ENCODE results near the gene CDH4. TPM values are rescaled to one million over a fixed set of nuclear protein-coding genes. Genes with fewer than 3 reads are reported as not detected.
"Not testable (repeated sequence)": the region's sequence is repeated elsewhere in the genome, so short reads cannot be mapped to it uniquely, and the experiment has no call there.

The CDH4 gene
- total RNA-seq, 2 experiments from 2014 or later: 0.11 to 0.18 TPM

DNA sequence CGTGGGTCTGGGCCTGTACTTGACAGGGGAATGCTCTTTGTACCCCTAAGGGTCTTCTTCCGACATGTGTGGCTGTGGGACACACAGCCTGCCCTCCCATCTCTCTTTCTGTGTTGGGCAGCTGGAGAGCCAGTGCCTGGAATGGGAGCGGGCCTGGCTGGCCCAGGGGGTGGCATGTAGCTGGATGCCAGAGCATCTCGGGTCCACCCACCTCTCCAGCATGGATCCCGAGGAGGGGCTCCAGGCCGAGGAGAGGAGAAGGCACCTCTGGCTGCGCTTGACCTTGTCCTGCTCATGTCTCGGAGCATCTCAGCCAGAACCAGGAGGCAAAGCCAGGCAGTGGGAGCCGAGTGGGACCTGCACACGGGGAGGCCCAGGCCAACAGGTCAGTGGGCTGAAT lies 16.0 kb downstream of the CDH4 start:
- POLR2A ChIA-PET: no interaction called here
- Mint-ChIP-seq H3K27me3 (peaks cover 15% of the 10 kb centered on the region), H3K36me3 (ENCODE audit: low read depth) (no peaks in the 10 kb centered on the region), H3K4me1 (ENCODE audit: low read depth) (no peaks in the 10 kb centered on the region), H3K27ac (no peak overlapping the region), H3K9me3 (no peaks in the 10 kb centered on the region), H3K4me3 (no peak overlapping the region)
- intact Hi-C loops (cut with micrococcal nuclease): no loop called here
- ATAC-seq (no peak), DNase-seq (no peak)
- CTCF ChIA-PET: no interaction called here
- TF ChIP-seq, protein P1, sequence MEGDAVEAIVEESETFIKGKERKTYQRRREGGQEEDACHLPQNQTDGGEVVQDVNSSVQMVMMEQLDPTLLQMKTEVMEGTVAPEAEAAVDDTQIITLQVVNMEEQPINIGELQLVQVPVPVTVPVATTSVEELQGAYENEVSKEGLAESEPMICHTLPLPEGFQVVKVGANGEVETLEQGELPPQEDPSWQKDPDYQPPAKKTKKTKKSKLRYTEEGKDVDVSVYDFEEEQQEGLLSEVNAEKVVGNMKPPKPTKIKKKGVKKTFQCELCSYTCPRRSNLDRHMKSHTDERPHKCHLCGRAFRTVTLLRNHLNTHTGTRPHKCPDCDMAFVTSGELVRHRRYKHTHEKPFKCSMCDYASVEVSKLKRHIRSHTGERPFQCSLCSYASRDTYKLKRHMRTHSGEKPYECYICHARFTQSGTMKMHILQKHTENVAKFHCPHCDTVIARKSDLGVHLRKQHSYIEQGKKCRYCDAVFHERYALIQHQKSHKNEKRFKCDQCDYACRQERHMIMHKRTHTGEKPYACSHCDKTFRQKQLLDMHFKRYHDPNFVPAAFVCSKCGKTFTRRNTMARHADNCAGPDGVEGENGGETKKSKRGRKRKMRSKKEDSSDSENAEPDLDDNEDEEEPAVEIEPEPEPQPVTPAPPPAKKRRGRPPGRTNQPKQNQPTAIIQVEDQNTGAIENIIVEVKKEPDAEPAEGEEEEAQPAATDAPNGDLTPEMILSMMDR (IDR thresholded peaks at IDR 0.05): no peak

DNA sequence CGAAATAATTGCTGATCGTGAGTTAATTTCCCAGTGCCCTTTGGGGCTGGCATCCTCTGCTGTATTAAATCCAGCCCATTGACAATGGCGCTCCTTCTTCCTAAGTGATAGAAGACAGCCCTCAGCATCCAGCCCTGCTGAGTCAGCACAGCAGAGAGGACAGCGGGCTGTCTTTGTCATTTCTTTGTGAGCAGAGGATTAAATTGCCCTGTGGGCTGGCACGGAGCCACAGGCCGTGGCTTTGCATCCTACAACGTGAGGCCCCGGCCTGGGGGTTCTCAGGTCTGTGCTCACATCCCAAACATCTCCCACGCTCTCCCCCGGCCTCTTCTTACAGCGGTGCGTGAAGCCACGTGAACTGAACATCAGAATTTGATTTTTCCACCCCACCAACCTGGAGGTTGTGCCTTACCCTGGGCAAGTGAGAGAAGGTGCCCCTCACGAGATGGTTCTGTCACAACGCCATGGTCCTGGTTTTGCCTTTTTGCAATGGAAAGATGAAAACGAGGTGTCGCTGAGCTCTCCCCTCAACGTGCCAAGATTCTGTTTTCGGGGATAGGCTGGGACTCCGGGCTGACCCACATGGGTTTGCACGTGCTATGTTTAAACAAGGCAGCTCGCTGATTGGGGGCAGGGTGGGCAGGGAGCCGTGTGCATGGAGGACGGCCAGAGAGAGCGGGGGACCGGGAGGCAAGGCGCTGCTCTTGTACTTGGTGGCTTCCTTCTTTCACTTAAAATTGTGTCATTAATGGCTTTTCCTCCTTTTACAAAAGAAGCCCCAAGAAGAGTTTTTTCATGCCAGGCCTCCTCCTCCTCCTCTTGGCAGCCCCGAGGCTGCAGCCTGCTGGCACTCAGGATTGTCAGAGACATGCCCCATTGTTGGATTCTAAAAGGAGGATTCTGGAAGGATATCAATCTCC lies 19.5 kb downstream of the CDH4 start:
- Mint-ChIP-seq H3K36me3 (ENCODE audit: low read depth) (no peaks in the 10 kb centered on the region), H3K4me1 (ENCODE audit: low read depth) (no peaks in the 10 kb centered on the region), H3K27ac (no peak overlapping the region), H3K4me3 (no peak overlapping the region), H3K9me3 (peaks cover 5% of the 10 kb centered on the region), H3K27me3 (peaks cover 2% of the 10 kb centered on the region)
- intact Hi-C loops (cut with micrococcal nuclease): no loop called here
- TF ChIP-seq, protein P1 (IDR thresholded peaks at IDR 0.05): no peak
- ATAC-seq (no peak), DNase-seq (no peak)
- CTCF ChIA-PET: no interaction called here
- POLR2A ChIA-PET: no interaction called here

DNA sequence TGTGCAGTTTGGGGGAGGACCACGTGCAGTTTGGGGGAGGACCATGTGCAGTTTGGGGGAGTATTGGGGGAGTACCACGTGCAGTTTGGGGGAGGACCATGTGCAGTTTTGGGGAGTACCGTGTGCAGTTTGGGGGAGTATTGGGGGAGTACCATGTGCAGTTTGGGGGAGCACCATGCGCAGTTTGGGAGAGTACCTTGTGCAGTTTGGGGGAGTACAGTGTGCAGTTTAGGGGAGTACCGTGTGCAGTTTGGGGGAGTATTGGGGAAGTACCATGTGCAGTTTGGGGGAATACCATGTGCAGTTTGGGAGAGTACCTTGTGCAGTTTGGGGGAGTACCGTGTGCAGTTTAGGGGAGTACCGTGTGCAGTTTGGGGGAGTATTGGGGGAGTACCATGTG lies 21.0 kb downstream of the CDH4 start:
- intact Hi-C loops (cut with micrococcal nuclease); POLR2A ChIA-PET; H3K27ac Mint-ChIP-seq; H3K9me3 Mint-ChIP-seq; CTCF ChIA-PET; ATAC-seq; H3K4me1 Mint-ChIP-seq (ENCODE audit: low read depth); H3K4me3 Mint-ChIP-seq; DNase-seq; H3K27me3 Mint-ChIP-seq; H3K36me3 Mint-ChIP-seq (ENCODE audit: low read depth): not testable (repeated sequence)

DNA sequence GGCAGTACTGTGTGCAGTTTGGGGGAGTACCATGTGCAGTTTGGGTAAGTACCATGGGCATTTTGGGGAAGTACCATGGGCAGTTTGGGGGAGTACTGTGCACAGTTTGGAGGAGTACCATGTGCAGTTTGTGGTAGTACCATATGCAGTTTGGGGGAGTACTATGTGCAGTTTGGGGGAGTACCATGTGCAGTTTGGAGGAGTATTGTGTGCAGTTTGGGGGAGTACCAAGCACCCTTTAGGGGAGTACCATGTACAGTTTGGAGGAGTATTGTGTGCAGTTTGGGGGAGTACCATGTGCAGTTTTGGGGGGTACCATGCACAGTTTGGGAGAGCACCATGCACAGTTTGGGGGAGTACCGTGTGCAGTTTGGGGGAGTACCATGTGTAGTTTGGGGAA lies 21.6 kb downstream of the CDH4 start:
- H3K4me1 Mint-ChIP-seq (ENCODE audit: low read depth); H3K36me3 Mint-ChIP-seq (ENCODE audit: low read depth); H3K27me3 Mint-ChIP-seq; POLR2A ChIA-PET; H3K4me3 Mint-ChIP-seq; CTCF ChIA-PET; H3K27ac Mint-ChIP-seq; ATAC-seq; intact Hi-C loops (cut with micrococcal nuclease); H3K9me3 Mint-ChIP-seq; DNase-seq: not testable (repeated sequence)

DNA sequence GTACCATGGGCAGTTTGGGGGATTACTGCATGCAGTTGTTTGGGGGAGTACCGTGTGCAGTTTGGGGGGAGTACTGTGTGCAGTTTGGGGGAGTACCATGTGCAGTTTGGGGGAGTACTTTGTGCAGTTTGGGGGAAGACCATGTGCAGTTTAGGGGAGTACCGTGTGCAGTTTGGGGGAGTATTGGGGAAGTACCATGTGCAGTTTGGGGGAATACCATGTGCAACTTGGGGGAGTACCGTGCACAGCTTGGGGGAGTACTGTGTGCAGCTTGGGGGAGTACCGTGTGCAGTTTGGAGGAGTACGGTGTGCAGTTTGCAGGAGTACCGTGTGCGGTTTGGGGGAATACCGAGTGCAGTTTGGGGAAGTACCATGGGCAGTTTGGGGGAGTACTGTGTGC lies 22.3 kb downstream of the CDH4 start:
- no peaks in the 10 kb centered on the region for H3K4me1 Mint-ChIP-seq (ENCODE audit: low read depth)
- H3K27ac Mint-ChIP-seq: no peak overlapping the region
- DNase-seq (no peak), ATAC-seq (no peak)
- H3K27me3 Mint-ChIP-seq: no peaks in the 10 kb centered on the region
- no peak overlapping the region for H3K4me3 Mint-ChIP-seq
- intact Hi-C loops (cut with micrococcal nuclease): no loop called here
- H3K9me3 Mint-ChIP-seq: peaks cover 5% of the 10 kb centered on the region
- H3K36me3 Mint-ChIP-seq (ENCODE audit: low read depth): no peaks in the 10 kb centered on the region
- TF ChIP-seq, protein P1 (IDR thresholded peaks at IDR 0.05): no peak
- ChIA-PET CTCF (no interaction called here), POLR2A (no interaction called here)

DNA sequence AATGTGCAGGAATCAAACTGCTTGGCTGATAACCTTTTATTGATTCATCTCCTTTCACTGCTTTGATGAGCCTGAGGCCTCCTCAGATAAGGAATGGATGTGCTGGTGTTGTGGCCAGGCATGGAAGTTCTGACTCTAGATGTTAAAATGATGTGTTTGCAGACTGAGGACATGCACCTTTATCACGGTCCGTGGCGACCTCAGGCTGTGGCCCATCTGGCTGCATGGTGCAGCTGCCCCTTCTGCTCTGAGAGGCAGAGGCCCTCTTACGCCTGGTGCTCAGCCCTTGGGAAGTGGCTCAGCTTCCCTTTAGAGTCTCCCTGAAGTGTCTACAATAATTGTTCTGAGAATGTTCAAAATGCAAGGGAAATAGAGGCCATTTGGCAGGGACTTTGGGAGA lies 26.2 kb downstream of the CDH4 start:
- no peaks in the 10 kb centered on the region for H3K27me3 Mint-ChIP-seq
- ChIA-PET CTCF (no interaction called here), POLR2A (no interaction called here)
- no peak for DNase-seq
- no peak overlapping the region for H3K4me3 Mint-ChIP-seq
- H3K27ac Mint-ChIP-seq: no peak overlapping the region
- no peak for ATAC-seq
- peaks cover 9% of the 10 kb centered on the region for H3K9me3 Mint-ChIP-seq
- intact Hi-C loops (cut with micrococcal nuclease): no loop called here
- no peaks in the 10 kb centered on the region for H3K4me1 Mint-ChIP-seq (ENCODE audit: low read depth)
- TF ChIP-seq, protein P1 (IDR thresholded peaks at IDR 0.05): no peak
- no peaks in the 10 kb centered on the region for H3K36me3 Mint-ChIP-seq (ENCODE audit: low read depth)
